Ascending aorta (tissue), 2 donors: ENCODE results near the gene AMMECR1L. TPM values are rescaled to one million over a fixed set of nuclear protein-coding genes. Genes with fewer than 3 reads are reported as not detected.
A peak's percentile ranks its signal among the peaks of the same experiment; 100 is the strongest.
"Not testable (repeated sequence)": the region's sequence is repeated elsewhere in the genome, so short reads cannot be mapped to it uniquely, and the experiment has no call there.

ENCODE experiments used
- DNase-seq, 2 donors: peaks; one replicate each; pipeline ENCODE4 v3.0.0-alpha.2; 2019; ENCODE audit warnings: low spot score in 2 of 2
- H3K27ac ChIP-seq, 2 donors: fragments of 200-600 bp; sonication (generic); one replicate each; pipeline ENCODE4 v1.5.1; 2016 to 2017; ENCODE audit warnings: mild to moderate bottlenecking in 1 of 2
- H3K27me3 ChIP-seq: fragments of 200-600 bp; sonication (generic); one replicate; pipeline ENCODE4 v1.5.1; 2017
- H3K36me3 ChIP-seq, 2 donors: fragments of 200-600 bp; sonication (generic); one replicate each; pipeline ENCODE4 v1.5.1; 2016
- H3K4me1 ChIP-seq, 2 donors: fragments of 200-600 bp; sonication (generic); one replicate each; pipeline ENCODE4 v1.5.1; 2016 to 2017; ENCODE audit warnings: mild to moderate bottlenecking in 1 of 2
- H3K4me3 ChIP-seq, 2 donors: fragments of 200-600 bp; sonication (generic); one replicate each; pipeline ENCODE4 v1.5.1; 2016 to 2017; ENCODE audit warnings: mild to moderate bottlenecking in 1 of 2
- H3K9me3 ChIP-seq, 2 donors: fragments of 200-600 bp; sonication (generic); one replicate each; pipeline ENCODE4 v1.5.1; 2016
- intact Hi-C: fragments of 100-400 bp; cut with DNase I; formaldehyde crosslinking; loops from one replicate; pipeline ENCODE4 v1.15.1; 2023
- total RNA-seq: library from RNA; depleted of rRNA; stranded (reverse); fragments of >200 nt; gene quantifications from one replicate; pipeline ENCODE4 v1.1.0, GENCODE V29; 2016
- TF ChIP-seq, protein P1 (sequence below), 3 experiments: fragments of 200-600 bp in 2 of 3; fragments of 450-650 bp in 1 of 3; sonication (generic) in 2 of 3; IDR thresholded peaks; one replicate each; pipeline ENCODE4 v1.5.1; 2016 to 2019; ENCODE audit warnings: antibody characterized with exemption in 3 of 3, mild to moderate bottlenecking in 1 of 3, moderate library complexity in 1 of 3

The AMMECR1L gene
- total RNA-seq, 1 donor from 2014 or later: 20.6 TPM

GRCh38 chr2:127901339-127902056 is 15.7 kb upstream of the AMMECR1L start:
- H3K27ac ChIP-seq: peak overlapping the region; percentile 12 to 28
- intact Hi-C loops: no loop called here
- H3K4me3 ChIP-seq: no peak overlapping the region
- no peaks in the 10 kb centered on the region for H3K27me3 ChIP-seq
- no peaks in the 10 kb centered on the region for H3K36me3 ChIP-seq
- TF ChIP-seq, protein P1, sequence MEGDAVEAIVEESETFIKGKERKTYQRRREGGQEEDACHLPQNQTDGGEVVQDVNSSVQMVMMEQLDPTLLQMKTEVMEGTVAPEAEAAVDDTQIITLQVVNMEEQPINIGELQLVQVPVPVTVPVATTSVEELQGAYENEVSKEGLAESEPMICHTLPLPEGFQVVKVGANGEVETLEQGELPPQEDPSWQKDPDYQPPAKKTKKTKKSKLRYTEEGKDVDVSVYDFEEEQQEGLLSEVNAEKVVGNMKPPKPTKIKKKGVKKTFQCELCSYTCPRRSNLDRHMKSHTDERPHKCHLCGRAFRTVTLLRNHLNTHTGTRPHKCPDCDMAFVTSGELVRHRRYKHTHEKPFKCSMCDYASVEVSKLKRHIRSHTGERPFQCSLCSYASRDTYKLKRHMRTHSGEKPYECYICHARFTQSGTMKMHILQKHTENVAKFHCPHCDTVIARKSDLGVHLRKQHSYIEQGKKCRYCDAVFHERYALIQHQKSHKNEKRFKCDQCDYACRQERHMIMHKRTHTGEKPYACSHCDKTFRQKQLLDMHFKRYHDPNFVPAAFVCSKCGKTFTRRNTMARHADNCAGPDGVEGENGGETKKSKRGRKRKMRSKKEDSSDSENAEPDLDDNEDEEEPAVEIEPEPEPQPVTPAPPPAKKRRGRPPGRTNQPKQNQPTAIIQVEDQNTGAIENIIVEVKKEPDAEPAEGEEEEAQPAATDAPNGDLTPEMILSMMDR (IDR thresholded peaks at IDR 0.05): no peak
- peak in 1 of 2 donors; percentile 67 for DNase-seq
- no peaks in the 10 kb centered on the region for H3K9me3 ChIP-seq
- H3K4me1 ChIP-seq: no peaks in the 10 kb centered on the region

DNA sequence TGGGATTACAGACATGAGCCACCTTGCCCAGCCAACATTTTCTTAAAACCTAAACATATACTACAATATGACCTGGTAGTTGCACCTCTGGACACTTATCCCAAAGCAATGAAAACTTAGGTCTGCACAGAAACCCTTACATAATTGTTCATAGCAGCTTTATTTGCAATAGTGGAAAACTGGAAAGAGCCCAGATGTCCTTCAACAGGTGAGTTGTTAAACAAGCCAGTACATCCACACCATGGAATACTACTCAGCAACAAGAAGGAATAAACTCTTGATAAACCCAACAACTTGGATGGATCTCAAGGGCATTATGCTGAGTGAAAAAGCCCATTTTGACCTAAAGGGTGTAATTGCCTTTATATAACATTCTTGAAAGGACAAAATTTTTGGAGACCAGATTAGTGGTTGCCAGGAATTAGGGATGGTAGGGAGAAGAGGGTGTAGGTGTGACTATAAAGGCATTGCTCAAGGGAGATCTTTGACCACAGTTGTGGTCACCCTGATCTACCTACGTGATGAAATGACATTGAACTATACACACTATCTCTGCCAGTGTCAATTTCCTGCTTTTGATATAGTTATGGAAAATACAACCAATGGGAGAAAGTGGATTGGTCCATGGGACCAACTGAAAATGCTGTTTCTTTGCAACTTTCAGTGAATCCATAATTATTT is 11.9 kb upstream of the AMMECR1L start:
- no peaks in the 10 kb centered on the region for H3K36me3 ChIP-seq

GRCh38 chr2:127893494-127893893 is 7.7 kb upstream of the AMMECR1L start:
- Histone ChIP-seq H3K9me3 (no peaks in the 10 kb centered on the region), H3K27me3 (no peaks in the 10 kb centered on the region), H3K4me3 (no peak overlapping the region), H3K36me3 (no peaks in the 10 kb centered on the region), H3K4me1 (no peaks in the 10 kb centered on the region), H3K27ac (no peak overlapping the region)
- intact Hi-C loops: no loop called here
- DNase-seq: no peak
- TF ChIP-seq, protein P1 (IDR thresholded peaks at IDR 0.05): no peak

More for the DNA sequence above, 11.9 kb upstream of the AMMECR1L start:
- DNase-seq: no peak
- Histone ChIP-seq H3K27ac (no peak overlapping the region), H3K4me3 (no peak overlapping the region), H3K9me3 (no peaks in the 10 kb centered on the region), H3K27me3 (no peaks in the 10 kb centered on the region), H3K4me1 (no peaks in the 10 kb centered on the region)
- TF ChIP-seq, protein P1 (IDR thresholded peaks at IDR 0.05): no peak
- intact Hi-C loops: no loop called here

GRCh38 chr2:127893033-127893432 is 7.3 kb upstream of the AMMECR1L start:
- Histone ChIP-seq H3K4me3 (no peak overlapping the region), H3K27me3 (no peaks in the 10 kb centered on the region), H3K27ac (no peak overlapping the region), H3K9me3 (no peaks in the 10 kb centered on the region), H3K36me3 (no peaks in the 10 kb centered on the region), H3K4me1 (peaks cover under 1 to 4% of the 10 kb centered on the region in 2 donors)
- no peak for DNase-seq
- intact Hi-C loops: no loop called here
- TF ChIP-seq, protein P1 (IDR thresholded peaks at IDR 0.05): no peak

DNA sequence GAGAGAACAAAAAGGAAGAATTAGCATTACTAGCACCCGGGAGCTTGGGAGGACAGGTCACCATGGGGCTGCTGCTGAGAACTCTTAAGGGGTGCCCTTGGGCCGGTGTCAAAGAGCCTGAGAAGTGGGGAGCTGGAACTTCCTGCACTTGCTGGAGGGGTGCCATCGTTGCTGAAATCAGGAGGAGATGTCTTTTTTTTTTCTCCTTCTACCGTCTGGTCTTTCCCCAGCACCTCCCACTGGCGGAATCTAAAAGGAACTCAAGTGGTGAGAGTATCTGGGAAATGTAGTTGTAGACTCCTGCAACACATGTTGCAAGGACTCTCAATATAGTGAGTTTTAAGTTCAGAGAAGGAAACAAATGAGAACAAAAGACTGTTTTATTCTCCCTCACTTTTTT is 6.1 kb upstream of the AMMECR1L start:
- peaks cover 4 to 13% of the 10 kb centered on the region in 2 donors for H3K4me1 ChIP-seq
- no peak overlapping the region for H3K27ac ChIP-seq
- no peaks in the 10 kb centered on the region for H3K9me3 ChIP-seq
- no peak for DNase-seq
- H3K36me3 ChIP-seq: no peaks in the 10 kb centered on the region
- no peaks in the 10 kb centered on the region for H3K27me3 ChIP-seq
- TF ChIP-seq, protein P1 (IDR thresholded peaks at IDR 0.05): no peak
- intact Hi-C loops: no loop called here
- H3K4me3 ChIP-seq: no peak overlapping the region

DNA sequence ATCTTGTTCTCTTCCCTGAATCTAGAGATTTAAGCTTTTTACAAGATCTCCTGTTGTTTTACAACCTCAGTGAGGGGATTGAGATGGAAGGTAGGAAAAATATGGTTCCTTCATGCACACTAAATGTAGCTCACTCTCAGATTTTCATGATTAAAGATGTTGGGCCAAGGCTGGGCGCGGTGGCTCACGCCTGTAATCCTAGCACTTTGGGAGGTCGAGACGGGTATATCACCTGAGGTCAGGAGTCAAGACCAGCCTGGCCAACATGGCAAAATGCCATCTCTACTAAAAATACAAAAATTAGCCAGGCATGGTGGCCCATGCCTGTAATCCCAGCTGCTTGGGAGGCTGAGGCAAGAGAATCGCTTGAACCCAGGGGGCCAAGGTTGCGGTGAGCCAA is 5.0 kb upstream of the AMMECR1L start:
- H3K9me3 ChIP-seq, intact Hi-C loops, H3K4me3 ChIP-seq, DNase-seq, H3K27ac ChIP-seq, H3K27me3 ChIP-seq, H3K36me3 ChIP-seq: not testable (repeated sequence)
- H3K4me1 ChIP-seq: peaks cover 4 to 13% of the 10 kb centered on the region in 2 donors
